Parathyroid adenoma (tissue), 2 donors: ENCODE data around the gene CDK18.

Experiments
- H2AFZ ChIP-seq: fragments of 300-600 bp; sonication (generic); one replicate; pipeline ENCODE4 v1.7.0; 2017; ENCODE audit warnings: antibody characterized with exemption, mild to moderate bottlenecking
- H3K27ac ChIP-seq: fragments of 300-600 bp; sonication (generic); one replicate; pipeline ENCODE4 v1.7.0; 2017
- H3K27me3 ChIP-seq: fragments of 300-600 bp; sonication (generic); one replicate; pipeline ENCODE4 v1.7.0; 2017; ENCODE audit warnings: low read length; ENCODE audit not compliant: control insufficient read depth, insufficient read depth
- H3K36me3 ChIP-seq: fragments of 300-600 bp; sonication (generic); one replicate; pipeline ENCODE4 v1.7.0; 2017; ENCODE audit warnings: low read length; ENCODE audit not compliant: control insufficient read depth, insufficient read depth
- H3K4me1 ChIP-seq: fragments of 300-600 bp; sonication (generic); one replicate; pipeline ENCODE4 v1.7.0; 2017; ENCODE audit warnings: control low read depth
- H3K4me2 ChIP-seq: fragments of 300-600 bp; sonication (generic); one replicate; pipeline ENCODE4 v1.7.0; 2017; ENCODE audit warnings: low read length
- H3K4me3 ChIP-seq: fragments of 300-600 bp; sonication (generic); one replicate; pipeline ENCODE4 v1.7.0; 2017; ENCODE audit warnings: low read depth, low read length
- H3K79me2 ChIP-seq: fragments of 300-600 bp; sonication (generic); one replicate; pipeline ENCODE4 v1.7.0; 2017; ENCODE audit warnings: control low read depth
- H3K9ac ChIP-seq: fragments of 300-600 bp; sonication (generic); one replicate; pipeline ENCODE4 v1.7.0; 2017; ENCODE audit warnings: mild to moderate bottlenecking
- H3K9me3 ChIP-seq: fragments of 300-600 bp; sonication (generic); one replicate; pipeline ENCODE4 v1.7.0; 2017; ENCODE audit warnings: low read length; ENCODE audit not compliant: control insufficient read depth
- TF ChIP-seq, protein P1 (sequence below): fragments of 300-600 bp; sonication (generic); IDR thresholded peaks from one replicate; pipeline ENCODE4 v1.7.0; 2017; ENCODE audit warnings: antibody characterized with exemption, mild to moderate bottlenecking
- donor health status: primary hyperparathyroidism.

Gene CDK18

DNA sequence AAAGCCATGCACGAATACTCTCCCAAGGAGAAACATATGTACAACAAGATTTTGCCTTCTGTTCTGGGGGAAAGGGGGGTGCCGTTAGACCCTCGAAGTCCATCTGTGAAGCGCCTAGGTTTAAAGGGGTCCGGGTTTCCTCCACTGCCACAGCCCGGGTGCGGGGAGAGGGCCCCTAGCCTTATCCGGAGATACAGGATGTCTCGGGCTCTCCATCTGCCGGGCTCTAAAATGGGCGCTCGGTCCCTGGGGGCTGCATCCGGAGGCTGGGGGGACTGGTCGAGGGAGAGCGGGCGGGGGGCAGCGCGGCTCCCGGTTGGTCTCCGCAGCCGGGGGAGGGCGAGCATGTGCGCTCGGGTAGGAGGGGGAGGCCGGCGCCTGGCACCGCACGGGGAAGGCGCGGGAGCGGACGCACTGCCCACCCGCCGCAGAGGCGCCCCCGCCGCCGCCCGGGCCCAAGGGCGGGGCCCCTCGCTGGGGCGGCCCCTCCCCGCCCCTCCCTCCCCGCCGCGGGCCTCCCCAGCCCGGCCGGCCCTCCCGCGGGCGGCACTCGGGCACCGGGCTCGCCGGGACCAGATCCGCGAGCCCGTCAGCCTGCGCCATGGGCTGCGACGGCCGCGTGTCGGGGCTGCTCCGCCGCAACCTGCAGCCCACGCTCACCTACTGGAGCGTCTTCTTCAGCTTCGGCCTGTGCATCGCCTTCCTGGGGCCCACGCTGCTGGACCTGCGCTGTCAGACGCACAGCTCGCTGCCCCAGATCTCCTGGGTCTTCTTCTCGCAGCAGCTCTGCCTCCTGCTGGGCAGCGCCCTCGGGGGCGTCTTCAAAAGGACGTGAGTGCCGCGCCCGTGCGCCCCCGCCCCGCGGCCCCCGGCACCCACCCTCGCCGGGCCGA is 64.2 kb downstream of the CDK18 start:
- H3K4me2 ChIP-seq = peak overlapping the region; percentile 65
- peak overlapping the region; percentile 50 for H2AFZ ChIP-seq
- no peak overlapping the region for H3K4me3 ChIP-seq
- no peaks in the 10 kb centered on the region for H3K9me3 ChIP-seq
- no peaks in the 10 kb centered on the region for H3K36me3 ChIP-seq
- TF ChIP-seq, protein P1, sequence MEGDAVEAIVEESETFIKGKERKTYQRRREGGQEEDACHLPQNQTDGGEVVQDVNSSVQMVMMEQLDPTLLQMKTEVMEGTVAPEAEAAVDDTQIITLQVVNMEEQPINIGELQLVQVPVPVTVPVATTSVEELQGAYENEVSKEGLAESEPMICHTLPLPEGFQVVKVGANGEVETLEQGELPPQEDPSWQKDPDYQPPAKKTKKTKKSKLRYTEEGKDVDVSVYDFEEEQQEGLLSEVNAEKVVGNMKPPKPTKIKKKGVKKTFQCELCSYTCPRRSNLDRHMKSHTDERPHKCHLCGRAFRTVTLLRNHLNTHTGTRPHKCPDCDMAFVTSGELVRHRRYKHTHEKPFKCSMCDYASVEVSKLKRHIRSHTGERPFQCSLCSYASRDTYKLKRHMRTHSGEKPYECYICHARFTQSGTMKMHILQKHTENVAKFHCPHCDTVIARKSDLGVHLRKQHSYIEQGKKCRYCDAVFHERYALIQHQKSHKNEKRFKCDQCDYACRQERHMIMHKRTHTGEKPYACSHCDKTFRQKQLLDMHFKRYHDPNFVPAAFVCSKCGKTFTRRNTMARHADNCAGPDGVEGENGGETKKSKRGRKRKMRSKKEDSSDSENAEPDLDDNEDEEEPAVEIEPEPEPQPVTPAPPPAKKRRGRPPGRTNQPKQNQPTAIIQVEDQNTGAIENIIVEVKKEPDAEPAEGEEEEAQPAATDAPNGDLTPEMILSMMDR = no peak
- no peak overlapping the region for H3K27ac ChIP-seq
- H3K79me2 ChIP-seq = no peaks in the 10 kb centered on the region
- no peaks in the 10 kb centered on the region for H3K4me1 ChIP-seq
- no peaks in the 10 kb centered on the region for H3K27me3 ChIP-seq
- H3K9ac ChIP-seq = no peak overlapping the region

DNA sequence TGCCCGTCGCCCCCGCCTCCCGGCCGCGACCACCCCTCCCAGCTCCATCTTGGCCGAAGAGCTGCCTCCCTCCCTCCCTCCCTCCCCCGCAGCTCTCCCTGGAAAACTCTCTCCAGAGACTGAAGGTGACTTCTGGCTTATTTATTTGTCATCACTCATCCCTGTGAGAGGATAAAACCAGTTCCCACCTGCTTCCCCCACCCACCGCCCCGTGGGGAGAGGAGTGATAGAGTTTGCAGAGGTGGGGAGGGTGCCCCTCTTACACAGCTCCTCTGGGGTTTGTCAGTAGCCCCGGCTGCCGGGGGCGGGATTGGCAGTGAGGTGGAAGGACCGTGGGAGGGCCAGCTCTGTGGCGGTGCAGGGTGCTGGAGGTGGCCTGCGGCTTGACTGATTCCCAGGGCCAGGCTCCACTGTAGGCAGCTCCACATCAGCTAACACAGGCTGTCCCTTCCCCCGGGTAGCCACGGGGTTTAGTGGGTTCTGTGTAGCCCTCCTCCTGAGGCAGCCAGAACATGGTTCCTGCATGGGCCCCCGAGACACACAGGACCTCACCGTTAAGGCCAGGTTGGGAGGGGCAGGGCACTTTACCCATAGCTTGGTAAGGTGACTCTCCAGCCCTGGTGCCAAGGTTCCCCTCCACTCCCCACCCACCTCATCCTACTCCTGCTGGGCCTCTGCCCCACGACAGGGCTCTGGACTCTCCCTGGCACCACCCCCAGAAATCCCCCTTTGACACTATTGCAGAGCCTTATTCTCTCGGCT is 65.1 kb downstream of the CDK18 start:
- Histone ChIP-seq H3K27ac (no peak overlapping the region), H3K27me3 (no peaks in the 10 kb centered on the region), H3K9me3 (no peaks in the 10 kb centered on the region), H3K36me3 (no peaks in the 10 kb centered on the region), H3K9ac (no peak overlapping the region), H3K79me2 (no peaks in the 10 kb centered on the region), H3K4me1 (no peaks in the 10 kb centered on the region), H3K4me2 (no peak overlapping the region), H2AFZ (no peak overlapping the region), H3K4me3 (no peak overlapping the region)
- TF ChIP-seq, protein P1 = no peak

DNA sequence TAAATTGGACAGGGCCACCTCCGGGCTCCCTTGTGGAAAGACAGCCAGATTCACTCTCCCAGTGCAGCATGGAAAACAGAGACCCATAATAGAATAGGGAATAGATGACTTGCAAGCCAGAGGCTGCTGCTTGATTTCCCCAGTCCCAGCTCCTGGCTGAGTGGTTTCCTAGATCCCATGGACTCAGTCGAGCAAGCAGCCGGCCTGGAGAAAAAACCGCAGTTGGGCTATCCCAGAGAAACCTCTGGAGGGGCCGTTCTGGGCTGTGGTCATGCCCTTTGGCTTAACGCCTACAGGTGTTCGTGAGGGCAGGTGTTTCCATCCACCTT is 65.7 kb downstream of the CDK18 start:
- no peaks in the 10 kb centered on the region for H3K27me3 ChIP-seq
- H3K4me1 ChIP-seq = no peaks in the 10 kb centered on the region
- no peaks in the 10 kb centered on the region for H3K36me3 ChIP-seq
- no peak overlapping the region for H3K27ac ChIP-seq
- H3K79me2 ChIP-seq = no peaks in the 10 kb centered on the region
- H3K9me3 ChIP-seq = no peaks in the 10 kb centered on the region
- no peak overlapping the region for H3K9ac ChIP-seq
- H3K4me3 ChIP-seq = no peak overlapping the region
- H3K4me2 ChIP-seq = no peak overlapping the region
- TF ChIP-seq, protein P1 = no peak
- H2AFZ ChIP-seq = no peak overlapping the region

DNA sequence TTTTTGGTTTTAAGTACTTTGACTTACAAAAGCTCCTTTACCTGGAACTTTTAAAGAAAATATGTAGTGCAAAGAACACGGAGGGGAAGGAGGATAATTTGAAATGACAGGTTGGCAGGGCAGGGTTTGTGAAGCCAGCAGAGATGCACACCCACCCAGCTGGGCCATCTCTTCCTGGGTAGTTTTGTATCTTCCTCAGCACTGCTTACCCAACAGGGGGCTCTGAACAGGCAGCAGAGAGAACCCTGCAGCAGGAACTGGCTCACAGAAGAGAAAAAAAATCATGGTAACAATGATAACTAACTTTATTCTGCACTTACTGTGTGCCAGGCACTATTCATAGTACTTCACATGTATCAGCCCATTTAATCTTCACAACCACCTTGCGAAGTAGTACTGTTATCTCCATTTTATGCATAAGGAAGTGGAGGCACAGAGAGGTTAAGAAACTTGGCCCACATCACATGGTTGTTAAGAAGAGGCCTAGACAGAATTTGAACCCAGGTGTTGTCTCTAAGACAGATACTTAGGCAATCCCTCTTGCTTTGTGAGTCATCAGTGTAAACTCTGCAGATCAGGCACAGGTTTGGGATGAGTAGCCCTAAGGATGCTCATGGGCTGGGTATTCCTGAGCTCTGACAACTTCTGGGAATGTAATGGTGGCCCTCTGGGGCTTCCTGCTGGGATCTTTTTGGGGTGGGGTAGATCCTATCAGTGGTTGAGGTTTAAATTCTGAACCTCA is 66.5 kb downstream of the CDK18 start:
- no peaks in the 10 kb centered on the region for H3K27me3 ChIP-seq
- no peak overlapping the region for H3K27ac ChIP-seq

More for the DNA sequence above, 66.5 kb downstream of the CDK18 start:
- TF ChIP-seq, protein P1 = no peak
- Histone ChIP-seq H3K36me3 (no peaks in the 10 kb centered on the region), H3K4me2 (no peak overlapping the region), H3K4me1 (no peaks in the 10 kb centered on the region), H3K4me3 (no peak overlapping the region), H3K9me3 (no peaks in the 10 kb centered on the region), H3K9ac (no peak overlapping the region), H2AFZ (no peak overlapping the region), H3K79me2 (no peaks in the 10 kb centered on the region)
